ENCODE measurements around the gene EIF4E2.

EIF4E2 gene

DNA sequence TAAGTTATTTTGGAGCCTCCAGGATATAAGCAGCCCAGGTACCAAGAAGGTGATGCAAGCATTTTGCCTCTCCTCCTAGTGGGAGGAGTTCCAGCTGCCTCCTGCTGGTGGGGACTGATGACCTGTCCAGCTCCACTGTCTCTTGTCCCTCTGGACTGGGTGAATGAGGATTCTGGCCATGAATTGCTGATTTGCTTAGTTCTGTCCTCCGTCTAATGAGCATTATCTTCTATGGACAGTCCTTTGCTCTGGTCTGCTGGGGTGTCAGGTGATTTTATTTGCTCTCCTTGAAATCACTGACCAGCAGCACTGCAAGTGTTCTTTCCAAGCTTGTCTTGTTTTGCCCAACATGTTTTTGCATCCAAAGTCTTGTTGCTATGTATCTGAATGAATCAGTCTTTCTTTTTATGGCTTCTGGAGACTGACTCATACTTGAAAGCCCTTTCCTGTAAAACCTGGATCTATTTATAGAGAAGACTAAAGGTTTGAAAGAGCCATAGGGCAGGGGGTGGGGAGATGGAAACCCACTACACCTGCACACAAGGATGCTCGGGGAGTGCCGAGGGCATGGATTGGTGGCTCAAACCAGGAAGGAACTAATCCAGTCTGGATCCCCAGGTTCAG is 42.4 kb downstream of the EIF4E2 start:
- Histone ChIP-seq H3K4me2 (ENCODE audit: low read length) (no peak overlapping the region), H4K20me1 (ENCODE audit: insufficient read depth, low read length) (no peaks in the 10 kb centered on the region), H3K9me3 (ENCODE audit: low read length) (no peaks in the 10 kb centered on the region), H3K4me3 (ENCODE audit: low read depth, low read length, poor library complexity, severe bottlenecking) (no peak overlapping the region), H2AFZ (ENCODE audit: low read length) (no peak overlapping the region), H3K9me2 (ENCODE audit: low read depth, low read length) (no peaks in the 10 kb centered on the region), H3K9ac (ENCODE audit: low read length) (no peak overlapping the region), H3K27me3 (ENCODE audit: insufficient read depth, low read length) (peaks cover 3% of the 10 kb centered on the region), H3F3A (ENCODE audit: insufficient read depth, low read length) (no peaks in the 10 kb centered on the region), H3K36me3 (ENCODE audit: insufficient read depth, low read length) (no peaks in the 10 kb centered on the region), H3K27ac (ENCODE audit: low read depth, low read length, poor library complexity, severe bottlenecking) (no peak overlapping the region), H3K79me2 (ENCODE audit: insufficient read depth, low read length) (no peaks in the 10 kb centered on the region), H3K4me1 (ENCODE audit: insufficient read depth, low read length, severe bottlenecking) (no peaks in the 10 kb centered on the region)
- TF ChIP-seq EZH2 (IDR thresholded peaks at IDR 0.05; ENCODE audit: borderline replicate concordance, low read length), result no peak
- TF ChIP-seq, protein P1, sequence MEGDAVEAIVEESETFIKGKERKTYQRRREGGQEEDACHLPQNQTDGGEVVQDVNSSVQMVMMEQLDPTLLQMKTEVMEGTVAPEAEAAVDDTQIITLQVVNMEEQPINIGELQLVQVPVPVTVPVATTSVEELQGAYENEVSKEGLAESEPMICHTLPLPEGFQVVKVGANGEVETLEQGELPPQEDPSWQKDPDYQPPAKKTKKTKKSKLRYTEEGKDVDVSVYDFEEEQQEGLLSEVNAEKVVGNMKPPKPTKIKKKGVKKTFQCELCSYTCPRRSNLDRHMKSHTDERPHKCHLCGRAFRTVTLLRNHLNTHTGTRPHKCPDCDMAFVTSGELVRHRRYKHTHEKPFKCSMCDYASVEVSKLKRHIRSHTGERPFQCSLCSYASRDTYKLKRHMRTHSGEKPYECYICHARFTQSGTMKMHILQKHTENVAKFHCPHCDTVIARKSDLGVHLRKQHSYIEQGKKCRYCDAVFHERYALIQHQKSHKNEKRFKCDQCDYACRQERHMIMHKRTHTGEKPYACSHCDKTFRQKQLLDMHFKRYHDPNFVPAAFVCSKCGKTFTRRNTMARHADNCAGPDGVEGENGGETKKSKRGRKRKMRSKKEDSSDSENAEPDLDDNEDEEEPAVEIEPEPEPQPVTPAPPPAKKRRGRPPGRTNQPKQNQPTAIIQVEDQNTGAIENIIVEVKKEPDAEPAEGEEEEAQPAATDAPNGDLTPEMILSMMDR (IDR thresholded peaks at IDR 0.05; ENCODE audit: low read length), result no peak

DNA sequence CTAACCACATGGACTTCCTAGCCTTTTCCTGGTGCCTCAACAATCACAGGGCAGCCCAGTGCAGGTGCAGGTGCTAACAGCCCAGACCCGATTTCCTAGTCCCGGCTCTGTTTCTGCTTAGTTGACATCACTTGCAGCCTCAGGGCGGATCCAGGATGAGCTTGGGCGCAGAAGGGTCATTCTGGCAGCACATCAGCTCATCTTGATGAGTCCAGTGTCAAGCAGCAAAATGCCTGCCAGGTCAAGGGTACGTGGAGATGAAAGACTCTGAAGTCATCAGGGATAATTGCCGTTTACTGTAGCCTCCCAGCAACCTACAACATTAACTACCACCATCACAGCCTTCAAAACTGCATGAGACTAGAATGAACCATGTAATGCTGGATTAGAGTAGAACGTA is 43.5 kb downstream of the EIF4E2 start:
- H3K9ac ChIP-seq (ENCODE audit: low read length), result no peak overlapping the region
- peaks cover 3% of the 10 kb centered on the region for H3K27me3 ChIP-seq (ENCODE audit: insufficient read depth, low read length)
- TF ChIP-seq, protein P1 (IDR thresholded peaks at IDR 0.05; ENCODE audit: low read length), result no peak
- TF ChIP-seq EZH2 (IDR thresholded peaks at IDR 0.05; ENCODE audit: borderline replicate concordance, low read length), result no peak
- H3K27ac ChIP-seq (ENCODE audit: low read depth, low read length, poor library complexity, severe bottlenecking), result no peak overlapping the region
- no peaks in the 10 kb centered on the region for H3K9me2 ChIP-seq (ENCODE audit: low read depth, low read length)
- no peak overlapping the region for H3K4me2 ChIP-seq (ENCODE audit: low read length)
- no peaks in the 10 kb centered on the region for H3K79me2 ChIP-seq (ENCODE audit: insufficient read depth, low read length)
- no peaks in the 10 kb centered on the region for H3K4me1 ChIP-seq (ENCODE audit: insufficient read depth, low read length, severe bottlenecking)
- H3K4me3 ChIP-seq (ENCODE audit: low read depth, low read length, poor library complexity, severe bottlenecking), result no peak overlapping the region
- H3K36me3 ChIP-seq (ENCODE audit: insufficient read depth, low read length), result no peaks in the 10 kb centered on the region
- H3K9me3 ChIP-seq (ENCODE audit: low read length), result no peaks in the 10 kb centered on the region
- H3F3A ChIP-seq (ENCODE audit: insufficient read depth, low read length), result no peaks in the 10 kb centered on the region
- no peak overlapping the region for H2AFZ ChIP-seq (ENCODE audit: low read length)
- no peaks in the 10 kb centered on the region for H4K20me1 ChIP-seq (ENCODE audit: insufficient read depth, low read length)

DNA sequence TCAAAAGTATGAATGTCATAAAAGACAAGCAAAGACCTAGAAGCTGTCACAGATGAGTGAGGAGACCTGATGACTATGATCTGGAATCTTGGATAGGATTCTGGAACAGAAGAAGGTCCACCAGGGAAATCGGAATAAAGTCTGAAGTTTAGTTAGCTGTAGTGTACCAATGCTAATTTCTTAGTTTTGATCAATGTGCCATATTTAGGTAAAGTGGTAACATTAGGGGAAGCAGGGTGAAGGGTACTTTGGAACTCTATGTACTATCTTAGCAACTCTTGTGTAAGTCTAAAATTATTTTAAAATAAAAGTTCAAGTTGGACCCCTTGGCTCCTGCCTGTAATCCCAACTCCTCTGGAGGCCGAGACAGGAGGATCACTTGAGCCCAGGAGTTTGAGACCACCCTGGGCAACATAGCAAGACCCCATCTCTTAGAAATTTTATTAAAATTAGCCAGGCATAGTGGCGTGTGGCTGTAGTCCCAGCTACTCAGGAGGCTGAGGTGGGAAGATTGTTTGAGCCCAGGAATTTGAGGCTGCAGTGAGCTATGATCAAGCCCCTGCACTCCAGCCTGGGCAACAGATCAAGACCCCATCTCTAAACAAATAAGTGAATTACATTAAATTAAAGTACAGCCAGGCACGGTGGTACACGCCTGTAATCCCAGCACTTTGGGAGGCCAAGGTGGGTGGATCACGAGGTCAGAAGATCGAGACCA is 47.0 kb downstream of the EIF4E2 start:
- Histone ChIP-seq H3F3A (ENCODE audit: insufficient read depth, low read length) (no peaks in the 10 kb centered on the region), H3K4me2 (ENCODE audit: low read length) (no peak overlapping the region), H3K9me3 (ENCODE audit: low read length) (no peaks in the 10 kb centered on the region), H3K27ac (ENCODE audit: low read depth, low read length, poor library complexity, severe bottlenecking) (no peak overlapping the region), H3K4me3 (ENCODE audit: low read depth, low read length, poor library complexity, severe bottlenecking) (no peak overlapping the region), H3K27me3 (ENCODE audit: insufficient read depth, low read length) (peaks cover 3% of the 10 kb centered on the region), H3K79me2 (ENCODE audit: insufficient read depth, low read length) (no peaks in the 10 kb centered on the region), H3K9me2 (ENCODE audit: low read depth, low read length) (no peaks in the 10 kb centered on the region), H3K9ac (ENCODE audit: low read length) (no peak overlapping the region), H2AFZ (ENCODE audit: low read length) (no peak overlapping the region), H4K20me1 (ENCODE audit: insufficient read depth, low read length) (no peaks in the 10 kb centered on the region), H3K4me1 (ENCODE audit: insufficient read depth, low read length, severe bottlenecking) (no peaks in the 10 kb centered on the region), H3K36me3 (ENCODE audit: insufficient read depth, low read length) (no peaks in the 10 kb centered on the region)
- TF ChIP-seq, protein P1 (IDR thresholded peaks at IDR 0.05; ENCODE audit: low read length), result no peak
- TF ChIP-seq EZH2 (IDR thresholded peaks at IDR 0.05; ENCODE audit: borderline replicate concordance, low read length), result no peak

Measured in OCI-LY1 (cell line).